Lung (tissue), 12 donors: ENCODE measurements around the gene CDC42EP4. TPM values are rescaled to one million over a fixed set of nuclear protein-coding genes. Genes with fewer than 3 reads are reported as not detected.

Experiments
- ATAC-seq: fragments of 200-7000 bp; cut with Tn5 transposase; one replicate; pipeline ENCODE4 v1.9.1; 2020; ENCODE audit warnings: moderate number of reproducible peaks; ENCODE audit not compliant: insufficient read depth, low FRiP score
- DNase-seq, 3 donors: peaks; one replicate each; pipeline ENCODE4 v3.0.0-alpha.2; 2013 to 2017
- H3K27ac ChIP-seq, 2 donors: one replicate each; pipeline ENCODE4 v1.5.1; 2013; ENCODE audit warnings: mild to moderate bottlenecking in 2 of 2, moderate library complexity in 2 of 2, control low read depth in 1 of 2, inconsistent platforms in 1 of 2, low read depth in 1 of 2, low read length in 1 of 2
- H3K27me3 ChIP-seq, 3 donors: one replicate each; pipeline ENCODE4 v1.5.1; 2013; ENCODE audit warnings: low read length in 2 of 3; ENCODE audit not compliant: control insufficient read depth in 3 of 3, insufficient read depth in 3 of 3
- H3K36me3 ChIP-seq, 4 donors: one replicate each; pipeline ENCODE4 v1.5.1; 2013; ENCODE audit warnings: low read length in 4 of 4, mild to moderate bottlenecking in 1 of 4, moderate library complexity in 1 of 4; ENCODE audit not compliant: control insufficient read depth in 4 of 4, insufficient read depth in 4 of 4
- H3K4me1 ChIP-seq, 5 donors: one replicate each; pipeline ENCODE4 v1.5.1; 2013; ENCODE audit warnings: low read length in 5 of 5, mild to moderate bottlenecking in 2 of 5, moderate library complexity in 1 of 5; ENCODE audit not compliant: control insufficient read depth in 5 of 5, insufficient read depth in 5 of 5
- H3K4me3 ChIP-seq: one replicate; pipeline ENCODE4 v1.5.1; 2013; ENCODE audit warnings: mild to moderate bottlenecking, control low read depth, moderate library complexity
- H3K9ac ChIP-seq, 2 donors: one replicate each; pipeline ENCODE4 v1.5.1; 2013; ENCODE audit warnings: low read length in 2 of 2, control low read depth in 1 of 2; ENCODE audit not compliant: insufficient read depth in 1 of 2
- H3K9me3 ChIP-seq, 4 donors: one replicate each; pipeline ENCODE4 v1.5.1; 2013; ENCODE audit warnings: low read length in 3 of 4, mild to moderate bottlenecking in 1 of 4, moderate library complexity in 1 of 4; ENCODE audit not compliant: control insufficient read depth in 4 of 4, insufficient read depth in 3 of 4
- CTCF ChIP-seq: IDR thresholded peaks from 2 replicates; pipeline ENCODE4 v1.5.1; 2012; ENCODE audit warnings: mild to moderate bottlenecking; ENCODE audit errors: control extremely low read depth, extremely low read depth
- WGBS, 2 donors: extraction: QIAGEN DNeasy Blood & Tissue Kit; methylation state at CpG; one replicate each; pipeline ENCODE4 v1.1.7; 2013; 5-methylcytosine and 5-hydroxymethylcytosine counted together
- polyA plus RNA-seq, 2 donors: library from polyadenylated mRNA; stranded (reverse); fragments of 200-250 nt; gene quantifications; one replicate each; pipeline ENCODE4 v1.2.1, GENCODE V29; 2013
- total RNA-seq, 2 donors: library from RNA; depleted of rRNA in 1 of 2; stranded (reverse); fragments of >200 nt in 1 of 2; gene quantifications; one replicate each; pipeline ENCODE4 v1.2.1, GENCODE V29; 2014 to 2021
- donor health status: control.
- donor health status: control.
- donor health status: Bipolar disorder and iron deficiency.
- donor health status: healthy.
- donor health status: DM: yes; HTN: yes; CAD: no.

Gene CDC42EP4
- total and polyA plus RNA-seq, 4 donors, result 18.6 to 56.2 (median 52.1) TPM

DNA sequence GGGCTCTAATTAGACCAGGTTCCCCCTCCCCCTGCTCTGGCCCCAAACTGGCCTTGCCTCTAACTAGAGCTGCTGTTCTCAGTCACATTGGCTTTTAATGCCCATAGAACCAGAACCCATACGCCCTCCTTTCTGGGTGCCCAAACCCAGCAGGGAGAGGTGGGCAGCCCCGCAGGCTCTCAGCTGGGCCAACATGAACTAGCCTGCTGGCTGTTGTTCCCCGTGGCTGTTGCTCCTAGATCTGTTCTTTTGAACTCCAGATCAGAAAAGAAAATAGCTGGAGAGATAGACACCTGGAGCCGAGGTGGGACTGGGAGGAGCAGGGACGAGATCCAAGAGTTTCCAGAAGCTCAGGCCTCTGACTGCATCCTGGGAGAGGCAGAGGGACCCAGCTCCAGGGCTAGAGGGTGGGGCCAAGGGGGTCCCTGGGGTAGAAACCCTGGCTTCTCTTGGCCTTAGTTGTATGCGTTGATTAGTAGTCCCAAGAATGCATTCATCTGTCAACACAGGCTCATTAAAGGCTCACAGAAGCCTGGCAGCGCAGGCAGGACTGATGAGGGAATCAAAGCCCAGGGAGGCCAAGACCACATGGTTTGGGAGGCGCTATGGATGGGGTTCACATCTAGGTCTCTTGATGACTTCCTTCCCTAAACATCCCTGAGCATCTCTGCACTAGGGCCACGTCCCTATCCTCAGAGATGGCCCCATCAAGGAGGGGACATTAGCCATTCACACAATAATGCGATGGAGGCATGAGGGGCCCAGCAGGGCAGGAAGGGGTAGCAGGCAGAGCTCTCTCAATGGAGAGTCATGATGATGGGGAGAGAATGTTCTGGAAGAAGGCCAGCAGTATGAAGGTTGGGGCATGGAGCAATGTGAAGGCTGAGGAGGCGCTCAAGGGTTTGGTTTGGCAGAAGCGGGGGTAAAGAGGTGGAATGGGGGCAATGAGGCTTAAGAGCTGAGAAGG, 48.8 kb downstream of the CDC42EP4 start:
- Histone ChIP-seq H3K9ac (peak overlapping the region in 1 of 2 donors; percentile 2), H3K36me3 (no peaks in the 10 kb centered on the region), H3K4me1 (peaks cover 0 to 22% (median 5%) of the 10 kb centered on the region in 5 donors), H3K9me3 (no peaks in the 10 kb centered on the region), H3K27me3 (no peaks in the 10 kb centered on the region), H3K27ac (no peak overlapping the region), H3K4me3 (no peak overlapping the region)
- WGBS, 2 donors, result 82 to 88% methylated on average over 12 of the region's 12 CpGs
- ATAC-seq (no peak), DNase-seq (peak; percentile 42 to 69 (median 53))
- no peak for TF ChIP-seq CTCF

DNA sequence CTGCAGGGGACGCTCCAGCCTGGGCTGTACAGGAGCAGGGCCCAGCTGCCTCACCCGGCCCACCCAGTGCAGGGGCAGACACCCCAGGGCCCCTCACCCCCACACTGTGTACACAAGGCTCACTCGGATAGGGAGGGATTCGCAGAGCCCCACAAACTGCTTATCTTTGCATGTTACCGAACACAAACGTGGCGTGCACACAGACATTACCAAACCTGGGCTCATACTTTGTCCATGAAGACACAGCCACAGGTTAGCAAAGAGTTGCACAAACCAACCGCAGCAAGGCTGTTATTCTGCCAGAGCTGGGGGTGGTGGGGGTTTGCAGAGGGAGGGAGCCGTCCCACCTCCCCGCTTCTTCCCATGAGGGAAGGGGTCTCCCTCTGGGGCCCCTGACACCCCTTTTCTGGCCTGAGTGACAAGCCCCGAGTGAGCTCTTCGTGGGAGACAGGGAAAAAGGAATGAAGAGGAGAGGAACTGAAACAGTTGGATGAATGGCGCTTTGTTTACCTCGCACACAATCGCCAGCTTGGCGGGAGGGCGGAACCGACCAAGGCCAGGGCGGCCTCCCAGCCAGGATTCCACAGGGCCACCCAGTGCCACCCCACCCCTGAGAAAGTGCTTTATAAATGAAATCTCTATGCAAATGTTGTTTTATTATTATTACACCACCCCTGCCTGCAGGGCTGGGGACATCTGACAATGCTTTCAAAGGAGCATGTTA, 49.7 kb downstream of the CDC42EP4 start:
- Histone ChIP-seq H3K9ac (no peak overlapping the region), H3K4me3 (no peak overlapping the region), H3K27me3 (no peaks in the 10 kb centered on the region), H3K36me3 (no peaks in the 10 kb centered on the region), H3K9me3 (no peaks in the 10 kb centered on the region), H3K4me1 (peaks cover 0 to 22% (median 5%) of the 10 kb centered on the region in 5 donors), H3K27ac (no peak overlapping the region)
- 67 to 76% methylated on average over 19 of the region's 19 CpGs for WGBS, 2 donors
- no peak for TF ChIP-seq CTCF
- ATAC-seq, result no peak
- DNase-seq, result peak; percentile 44 to 56 (median 51)

- H3K9me3 ChIP-seq, result no peaks in the 10 kb centered on the region
- WGBS, 2 donors, result 96 to 99% methylated on average over 7 to 9 of the region's 9 CpGs
- H3K27ac ChIP-seq, result no peak within 1 kb of the TSS
- peaks cover 0 to 22% (median 5%) of the 10 kb centered on the region in 5 donors for H3K4me1 ChIP-seq
- no peak for TF ChIP-seq CTCF
- ATAC-seq (no peak), DNase-seq (no peak)
- no peak within 1 kb of the TSS for H3K9ac ChIP-seq
- no peaks in the 10 kb centered on the region for H3K36me3 ChIP-seq
- no peak within 1 kb of the TSS for H3K4me3 ChIP-seq
- no peaks in the 10 kb centered on the region for H3K27me3 ChIP-seq
Measured at GRCh38 chr17:73261617-73261951, 50.2 kb downstream of the CDC42EP4 start, which contains the start of gene CPSF4L. CPSF4L (minus strand) TSS chr17:73261880; CDS start chr17:73261818, 62 bp downstream.
